Keratinocyte (primary cell): Measurements from ENCODE around the gene PTPRZ1. TPM values are rescaled to one million over a fixed set of nuclear protein-coding genes. Genes with fewer than 3 reads are reported as not detected.

Experiments used
- DNase-seq: peaks from one replicate; pipeline ENCODE4 v3.0.0-alpha.2; 2011; ENCODE audit warnings: low read depth, missing footprints, low spot score
- FAIRE-seq: peaks from 2 replicates; lab custom pipeline; 2011; peaks lifted over from hg19 to GRCh38; lab: Jason Lieb, UNC
- H2AFZ ChIP-seq: 2 replicates; pipeline ENCODE4 v1.6.0; 2012; ENCODE audit warnings: low read length, control low read depth, inconsistent platforms; ENCODE audit not compliant: control insufficient read depth
- H3K27ac ChIP-seq: 2 replicates; pipeline ENCODE4 v1.5.1; 2011; ENCODE audit warnings: low read length; ENCODE audit not compliant: control insufficient read depth, insufficient read depth
- H3K27me3 ChIP-seq: 3 replicates; pipeline ENCODE4 v1.6.0; 2011; ENCODE audit warnings: low read length; ENCODE audit not compliant: control insufficient read depth, insufficient read depth; ENCODE audit errors: extremely low read depth
- H3K36me3 ChIP-seq, 2 experiments: 2 replicates in 1 of 2; 3 replicates in 1 of 2; pipeline ENCODE4 v1.5.1; 2011; ENCODE audit warnings: low read length in 2 of 2, mild to moderate bottlenecking in 1 of 2; ENCODE audit not compliant: control insufficient read depth in 2 of 2, insufficient read depth in 2 of 2; ENCODE audit errors: extremely low read depth in 1 of 2
- H3K4me1 ChIP-seq: 3 replicates; pipeline ENCODE4 v1.5.1; 2011; ENCODE audit warnings: low read length; ENCODE audit not compliant: control insufficient read depth, insufficient read depth; ENCODE audit errors: extremely low read depth
- H3K4me2 ChIP-seq: 3 replicates; pipeline ENCODE4 v1.6.0; 2011; ENCODE audit warnings: low read depth, low read length; ENCODE audit not compliant: control insufficient read depth, insufficient read depth; ENCODE audit errors: extremely low read depth
- H3K4me3 ChIP-seq, 3 experiments: fragments of 200-600 bp in 1 of 3; sonication (generic) in 1 of 3; 2 replicates in 2 of 3; 3 replicates in 1 of 3; pipeline ENCODE4 v1.5.1; 2011 to 2016; ENCODE audit warnings: low read length in 3 of 3, mild to moderate bottlenecking in 3 of 3, control low read depth in 2 of 3, inconsistent platforms in 1 of 3, low read depth in 1 of 3, mixed read lengths in 1 of 3, mixed run types in 1 of 3, moderate library complexity in 1 of 3; ENCODE audit not compliant: control insufficient read depth in 2 of 3, insufficient read depth in 2 of 3; ENCODE audit errors: extremely low read depth in 1 of 3
- H3K79me2 ChIP-seq: 2 replicates; pipeline ENCODE4 v1.6.0; 2012; ENCODE audit warnings: low read length; ENCODE audit not compliant: control insufficient read depth, insufficient read depth
- H3K9ac ChIP-seq: 3 replicates; pipeline ENCODE4 v1.6.0; 2011; ENCODE audit warnings: low read length; ENCODE audit not compliant: control insufficient read depth, insufficient read depth; ENCODE audit errors: extremely low read depth
- H3K9me1 ChIP-seq: 3 replicates; pipeline ENCODE4 v1.6.0; 2011; ENCODE audit warnings: low read length; ENCODE audit not compliant: control insufficient read depth, insufficient read depth; ENCODE audit errors: extremely low read depth
- H3K9me3 ChIP-seq: 2 replicates; pipeline ENCODE4 v1.5.1; 2012; ENCODE audit warnings: low read depth, low read length; ENCODE audit not compliant: control insufficient read depth
- H4K20me1 ChIP-seq: 3 replicates; pipeline ENCODE4 v1.6.0; 2011; ENCODE audit warnings: low read length; ENCODE audit not compliant: control insufficient read depth, insufficient read depth; ENCODE audit errors: extremely low read depth
- CTCF ChIP-seq, 3 experiments: IDR thresholded peaks in 1 of 3; conservative IDR thresholded peaks in 1 of 3; optimal IDR thresholded peaks in 1 of 3; 2 replicates in 2 of 3; 3 replicates in 1 of 3; pipeline versions ENCODE3 to v1.5.1; 2011; ENCODE audit warnings: low read length in 3 of 3, mild to moderate bottlenecking in 3 of 3, moderate library complexity in 2 of 3, control low read depth in 1 of 3, inconsistent platforms in 1 of 3; ENCODE audit not compliant: insufficient read depth in 2 of 3; ENCODE audit errors: extremely low read depth in 1 of 3
- EZH2 ChIP-seq: IDR thresholded peaks from one replicate; pipeline ENCODE4 v1.6.1; 2012; ENCODE audit warnings: inconsistent platforms, mild to moderate bottlenecking, low read length, moderate library complexity
- dilution Hi-C: fragments of 300-500 bp; cut with MboI; formaldehyde crosslinking; loops from one replicate; pipeline ENCODE4 v1.7.0; 2020; ENCODE audit warnings: low sequenced_read_pairs; ENCODE audit not compliant: extremely low pct_ligation_motif_present
- polyA plus RNA-seq, 5 experiments: library from polyadenylated mRNA; depleted of rRNA in 3 of 5; stranded (reverse) in 3 of 5; stranded (forward) in 1 of 5; unstranded in 1 of 5; fragments of >200 nt; gene quantifications; 1 replicate in 1 of 5; 2 replicates in 3 of 5; 3 replicates in 1 of 5; pipeline versions ENCODE4 v1.2.1 to v1.2.3, GENCODE V29; 2011 to 2012; ENCODE audit warnings: missing spikeins in 2 of 5, low read depth in 1 of 5, low replicate concordance in 1 of 5

Gene PTPRZ1
- polyA plus RNA-seq, 1 donor (not counting 4 experiments of a cell fraction or from before 2014, with no cell fraction given) = 58.3 TPM

- dilution Hi-C loops = no loop called here
- no peaks in the 10 kb centered on the region for H3K9me1 ChIP-seq
- DNase-seq (no peak), FAIRE-seq (peak; percentile 56)
- no peak overlapping the region for H3K4me3 ChIP-seq
- no peak overlapping the region for H3K27ac ChIP-seq
- peaks cover 43% of the 10 kb centered on the region for H3K4me1 ChIP-seq
- no peaks in the 10 kb centered on the region for H4K20me1 ChIP-seq
- H3K9me3 ChIP-seq = no peaks in the 10 kb centered on the region
- peaks cover 43% of the 10 kb centered on the region for H3K79me2 ChIP-seq
- TF ChIP-seq EZH2 (no peak), CTCF (optimal IDR thresholded peaks at IDR 0.05 in 1 of 3, IDR thresholded peaks at IDR 0.05 in 1 of 3, conservative IDR thresholded peaks at IDR 0.05 in 1 of 3; ENCODE audit: extremely low read depth in 1 of 3, insufficient read depth in 2 of 3, low read length in 3 of 3) (no peak)
- H3K27me3 ChIP-seq = no peaks in the 10 kb centered on the region
- no peak overlapping the region for H2AFZ ChIP-seq
- H3K4me2 ChIP-seq = peak overlapping the region; percentile 17
- H3K36me3 ChIP-seq = no peaks in the 10 kb centered on the region
- no peak overlapping the region for H3K9ac ChIP-seq
Observed at GRCh38 chr7:121878918-121879464, 6.0 kb downstream of the PTPRZ1 start.

GRCh38 chr7:121879544-121879943, 6.6 kb downstream of the PTPRZ1 start:
- no peak overlapping the region for H3K27ac ChIP-seq
- H3K4me3 ChIP-seq = no peak overlapping the region
- FAIRE-seq = peak; percentile 53
- dilution Hi-C loops = no loop called here
- TF ChIP-seq EZH2 = no peak
- no peak for TF ChIP-seq CTCF (optimal IDR thresholded peaks at IDR 0.05 in 1 of 3, IDR thresholded peaks at IDR 0.05 in 1 of 3, conservative IDR thresholded peaks at IDR 0.05 in 1 of 3; ENCODE audit: extremely low read depth in 1 of 3, insufficient read depth in 2 of 3, low read length in 3 of 3)
- DNase-seq = no peak
- H4K20me1 ChIP-seq = no peaks in the 10 kb centered on the region
- peaks cover 43% of the 10 kb centered on the region for H3K4me1 ChIP-seq
- H3K9ac ChIP-seq = no peak overlapping the region
- H3K9me1 ChIP-seq = no peaks in the 10 kb centered on the region
- peaks cover 43% of the 10 kb centered on the region for H3K79me2 ChIP-seq
- H3K9me3 ChIP-seq = no peaks in the 10 kb centered on the region
- H3K27me3 ChIP-seq = no peaks in the 10 kb centered on the region
- H3K4me2 ChIP-seq = no peak overlapping the region
- H3K36me3 ChIP-seq = no peaks in the 10 kb centered on the region
- no peak overlapping the region for H2AFZ ChIP-seq
